Raji (cell line): ENCODE measurements around the gene TRH.

Source experiments
- POLR2A ChIP-seq: IDR thresholded peaks from 2 replicates; pipeline ENCODE4 v1.6.1; 2011; ENCODE audit warnings: low read depth, low read length, control low read depth; ENCODE audit not compliant: insufficient read depth

Gene TRH

GRCh38 chr3:129976286-129976685, 1.8 kb downstream of the TRH start:
- no peak for TF ChIP-seq POLR2A

- TF ChIP-seq POLR2A = no peak
Observed at GRCh38 chr3:129978123-129978522, 3.6 kb downstream of the TRH start.

GRCh38 chr3:129979905-129980304, 5.4 kb downstream of the TRH start:
- no peak for TF ChIP-seq POLR2A

- TF ChIP-seq POLR2A = no peak
Observed at GRCh38 chr3:129983561-129983960, 9.0 kb downstream of the TRH start.

- no peak for TF ChIP-seq POLR2A
Observed at GRCh38 chr3:129984125-129984524, 9.6 kb downstream of the TRH start.

- no peak for TF ChIP-seq POLR2A
Observed at GRCh38 chr3:129985113-129985512, 10.6 kb downstream of the TRH start.

- TF ChIP-seq POLR2A = no peak
Observed at GRCh38 chr3:129988429-129988828, 13.9 kb downstream of the TRH start.

GRCh38 chr3:129989414-129989813, 14.9 kb downstream of the TRH start:
- TF ChIP-seq POLR2A = no peak

GRCh38 chr3:129992781-129993180, 18.3 kb downstream of the TRH start:
- TF ChIP-seq POLR2A = no peak

- TF ChIP-seq POLR2A = no peak
Observed at GRCh38 chr3:129994883-129995559, 20.5 kb downstream of the TRH start.

GRCh38 chr3:129996073-129996472, 21.6 kb downstream of the TRH start:
- TF ChIP-seq POLR2A = no peak

GRCh38 chr3:130010556-130010955, 36.0 kb downstream of the TRH start:
- no peak for TF ChIP-seq POLR2A

GRCh38 chr3:130014526-130014925, 40.0 kb downstream of the TRH start:
- no peak for TF ChIP-seq POLR2A
